ENCODE measurements around the gene USP46. TPM values are rescaled to one million over a fixed set of nuclear protein-coding genes. Genes with fewer than 3 reads are reported as not detected.

The USP46 gene
- total and polyA plus RNA-seq, 2 of the 13 experiments (the other 11 are each of a cell fraction or from before 2014, with no cell fraction given): 4.7 to 17.4 TPM

DNA sequence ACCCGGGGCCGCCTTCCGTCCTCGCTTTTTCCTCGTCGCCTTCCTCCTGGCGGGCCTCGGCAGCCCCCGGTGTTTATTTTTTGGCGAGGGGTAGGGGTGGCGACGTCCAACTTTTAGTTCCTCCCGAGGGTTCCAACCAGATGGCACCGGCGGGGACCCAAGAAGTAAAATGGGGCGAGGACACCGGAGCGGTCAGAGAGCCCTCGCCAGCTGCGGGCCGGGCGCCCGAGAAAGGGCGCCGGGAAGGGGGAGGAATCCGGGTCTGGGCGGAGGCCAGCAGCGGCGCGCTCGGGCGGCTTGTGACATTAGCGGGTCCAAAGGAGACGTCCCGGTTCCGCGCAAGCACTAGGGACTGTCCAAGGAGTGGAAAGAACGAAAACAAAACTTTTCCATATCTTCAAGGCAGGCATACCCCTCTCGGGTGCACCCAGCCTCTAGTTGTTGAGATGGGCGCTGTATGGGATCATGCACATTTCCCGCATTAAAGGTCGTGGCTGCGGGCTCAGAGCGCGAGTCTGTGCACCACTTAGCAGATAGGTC, 691 bp upstream of the USP46 start (continued):
- TF ChIP-seq, protein P1, sequence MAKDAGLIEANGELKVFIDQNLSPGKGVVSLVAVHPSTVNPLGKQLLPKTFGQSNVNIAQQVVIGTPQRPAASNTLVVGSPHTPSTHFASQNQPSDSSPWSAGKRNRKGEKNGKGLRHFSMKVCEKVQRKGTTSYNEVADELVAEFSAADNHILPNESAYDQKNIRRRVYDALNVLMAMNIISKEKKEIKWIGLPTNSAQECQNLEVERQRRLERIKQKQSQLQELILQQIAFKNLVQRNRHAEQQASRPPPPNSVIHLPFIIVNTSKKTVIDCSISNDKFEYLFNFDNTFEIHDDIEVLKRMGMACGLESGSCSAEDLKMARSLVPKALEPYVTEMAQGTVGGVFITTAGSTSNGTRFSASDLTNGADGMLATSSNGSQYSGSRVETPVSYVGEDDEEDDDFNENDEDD (CRISPR knock-in tag; IDR thresholded peaks at IDR 0.05; ENCODE audit: borderline replicate concordance): no peak
- TF ChIP-seq, protein P2, sequence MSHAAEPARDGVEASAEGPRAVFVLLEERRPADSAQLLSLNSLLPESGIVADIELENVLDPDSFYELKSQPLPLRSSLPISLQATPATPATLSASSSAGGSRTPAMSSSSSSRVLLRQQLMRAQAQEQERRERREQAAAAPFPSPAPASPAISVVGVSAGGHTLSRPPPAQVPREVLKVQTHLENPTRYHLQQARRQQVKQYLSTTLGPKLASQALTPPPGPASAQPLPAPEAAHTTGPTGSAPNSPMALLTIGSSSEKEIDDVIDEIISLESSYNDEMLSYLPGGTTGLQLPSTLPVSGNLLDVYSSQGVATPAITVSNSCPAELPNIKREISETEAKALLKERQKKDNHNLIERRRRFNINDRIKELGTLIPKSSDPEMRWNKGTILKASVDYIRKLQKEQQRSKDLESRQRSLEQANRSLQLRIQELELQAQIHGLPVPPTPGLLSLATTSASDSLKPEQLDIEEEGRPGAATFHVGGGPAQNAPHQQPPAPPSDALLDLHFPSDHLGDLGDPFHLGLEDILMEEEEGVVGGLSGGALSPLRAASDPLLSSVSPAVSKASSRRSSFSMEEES (CRISPR knock-in tag; IDR thresholded peaks at IDR 0.05): no peak
- TF ChIP-seq ZNF75D (CRISPR knock-in tag; IDR thresholded peaks at IDR 0.05; ENCODE audit: borderline replicate concordance): no peak
- TF ChIP-seq, protein P3, sequence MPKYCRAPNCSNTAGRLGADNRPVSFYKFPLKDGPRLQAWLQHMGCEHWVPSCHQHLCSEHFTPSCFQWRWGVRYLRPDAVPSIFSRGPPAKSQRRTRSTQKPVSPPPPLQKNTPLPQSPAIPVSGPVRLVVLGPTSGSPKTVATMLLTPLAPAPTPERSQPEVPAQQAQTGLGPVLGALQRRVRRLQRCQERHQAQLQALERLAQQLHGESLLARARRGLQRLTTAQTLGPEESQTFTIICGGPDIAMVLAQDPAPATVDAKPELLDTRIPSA (CRISPR knock-in tag; IDR thresholded peaks at IDR 0.05; ENCODE audit: borderline replicate concordance): 0 out of 2 replicates have a peak, but pooled peaks have one; percentile 43
- TF ChIP-seq, protein P4, sequence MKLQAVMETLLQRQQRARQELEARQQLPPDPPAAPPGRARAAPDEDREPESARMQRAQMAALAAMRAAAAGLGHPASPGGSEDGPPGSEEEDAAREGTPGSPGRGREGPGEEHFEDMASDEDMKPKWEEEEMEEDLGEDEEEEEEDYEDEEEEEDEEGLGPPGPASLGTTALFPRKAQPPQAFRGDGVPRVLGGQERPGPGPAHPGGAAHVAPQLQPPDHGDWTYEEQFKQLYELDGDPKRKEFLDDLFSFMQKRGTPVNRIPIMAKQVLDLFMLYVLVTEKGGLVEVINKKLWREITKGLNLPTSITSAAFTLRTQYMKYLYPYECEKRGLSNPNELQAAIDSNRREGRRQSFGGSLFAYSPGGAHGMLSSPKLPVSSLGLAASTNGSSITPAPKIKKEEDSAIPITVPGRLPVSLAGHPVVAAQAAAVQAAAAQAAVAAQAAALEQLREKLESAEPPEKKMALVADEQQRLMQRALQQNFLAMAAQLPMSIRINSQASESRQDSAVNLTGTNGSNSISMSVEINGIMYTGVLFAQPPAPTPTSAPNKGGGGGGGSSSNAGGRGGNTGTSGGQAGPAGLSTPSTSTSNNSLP (IDR thresholded peaks at IDR 0.05; ENCODE audit: low read depth, low read length): no peak
- TF ChIP-seq ZNF672 (CRISPR knock-in tag; IDR thresholded peaks at IDR 0.05): no peak
- TF ChIP-seq PITX1 (CRISPR knock-in tag; IDR thresholded peaks at IDR 0.05): peak; percentile 39; the same call in 1 of the 2 replicates
- TF ChIP-seq SP140L (CRISPR knock-in tag; IDR thresholded peaks at IDR 0.05; ENCODE audit: borderline replicate concordance): no peak
- TF ChIP-seq TGIF2 (CRISPR knock-in tag; IDR thresholded peaks at IDR 0.05): no peak
- TF ChIP-seq SIN3B (IDR thresholded peaks at IDR 0.05; ENCODE audit: low read length): no peak
- TF ChIP-seq SUZ12 (IDR thresholded peaks at IDR 0.05; ENCODE audit: low read depth, low read length): no peak
- TF ChIP-seq TAF1 (CRISPR knock-in tag; IDR thresholded peaks at IDR 0.05): 0 out of 2 replicates have a peak, but pooled peaks have one; percentile 29
- no peak for TF ChIP-seq ZNF207 (IDR thresholded peaks at IDR 0.05; ENCODE audit: borderline replicate concordance)
- TF ChIP-seq, protein P5, sequence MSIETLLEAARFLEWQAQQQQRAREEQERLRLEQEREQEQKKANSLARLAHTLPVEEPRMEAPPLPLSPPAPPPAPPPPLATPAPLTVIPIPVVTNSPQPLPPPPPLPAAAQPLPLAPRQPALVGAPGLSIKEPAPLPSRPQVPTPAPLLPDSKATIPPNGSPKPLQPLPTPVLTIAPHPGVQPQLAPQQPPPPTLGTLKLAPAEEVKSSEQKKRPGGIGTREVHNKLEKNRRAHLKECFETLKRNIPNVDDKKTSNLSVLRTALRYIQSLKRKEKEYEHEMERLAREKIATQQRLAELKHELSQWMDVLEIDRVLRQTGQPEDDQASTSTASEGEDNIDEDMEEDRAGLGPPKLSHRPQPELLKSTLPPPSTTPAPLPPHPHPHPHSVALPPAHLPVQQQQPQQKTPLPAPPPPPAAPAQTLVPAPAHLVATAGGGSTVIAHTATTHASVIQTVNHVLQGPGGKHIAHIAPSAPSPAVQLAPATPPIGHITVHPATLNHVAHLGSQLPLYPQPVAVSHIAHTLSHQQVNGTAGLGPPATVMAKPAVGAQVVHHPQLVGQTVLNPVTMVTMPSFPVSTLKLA (IDR thresholded peaks at IDR 0.05): no peak
- no peak for TF ChIP-seq GPN1 (CRISPR knock-in tag; IDR thresholded peaks at IDR 0.05; ENCODE audit: borderline replicate concordance)
- TF ChIP-seq GTF3A (CRISPR knock-in tag; conservative IDR thresholded peaks at IDR 0.05): no peak
- no peak for TF ChIP-seq ONECUT2 (CRISPR knock-in tag; IDR thresholded peaks at IDR 0.05)
- TF ChIP-seq, protein P6, sequence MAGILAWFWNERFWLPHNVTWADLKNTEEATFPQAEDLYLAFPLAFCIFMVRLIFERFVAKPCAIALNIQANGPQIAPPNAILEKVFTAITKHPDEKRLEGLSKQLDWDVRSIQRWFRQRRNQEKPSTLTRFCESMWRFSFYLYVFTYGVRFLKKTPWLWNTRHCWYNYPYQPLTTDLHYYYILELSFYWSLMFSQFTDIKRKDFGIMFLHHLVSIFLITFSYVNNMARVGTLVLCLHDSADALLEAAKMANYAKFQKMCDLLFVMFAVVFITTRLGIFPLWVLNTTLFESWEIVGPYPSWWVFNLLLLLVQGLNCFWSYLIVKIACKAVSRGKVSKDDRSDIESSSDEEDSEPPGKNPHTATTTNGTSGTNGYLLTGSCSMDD (CRISPR knock-in tag; IDR thresholded peaks at IDR 0.05): no peak
- no peak for TF ChIP-seq RFX1 (IDR thresholded peaks at IDR 0.05)
- TF ChIP-seq YEATS4 (CRISPR knock-in tag; IDR thresholded peaks at IDR 0.05; ENCODE audit: borderline replicate concordance): no peak; the same call in 1 of the 2 replicates
- TF ChIP-seq, protein P7, sequence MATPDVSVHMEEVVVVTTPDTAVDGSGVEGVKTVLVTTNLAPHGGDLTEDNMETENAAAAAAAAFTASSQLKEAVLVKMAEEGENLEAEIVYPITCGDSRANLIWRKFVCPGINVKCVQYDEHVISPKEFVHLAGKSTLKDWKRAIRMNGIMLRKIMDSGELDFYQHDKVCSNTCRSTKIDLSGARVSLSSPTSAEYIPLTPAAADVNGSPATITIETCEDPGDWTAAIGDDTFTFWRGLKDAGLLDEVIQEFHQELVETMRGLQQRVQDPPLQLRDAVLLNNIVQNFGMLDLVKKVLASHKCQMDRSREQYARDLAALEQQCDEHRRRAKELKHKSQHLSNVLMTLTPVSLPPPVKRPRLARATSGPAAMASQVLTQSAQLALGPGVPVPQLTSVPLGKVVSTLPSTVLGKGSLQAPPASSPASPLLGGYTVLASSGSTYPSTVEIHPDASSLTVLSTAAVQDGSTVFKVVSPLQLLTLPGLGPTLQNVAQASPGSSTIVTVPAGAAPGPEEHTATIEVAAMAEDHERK (CRISPR knock-in tag; IDR thresholded peaks at IDR 0.05; ENCODE audit: low read depth): no peak
- no peak for TF ChIP-seq IKZF1 (IDR thresholded peaks at IDR 0.05)
- no peak for TF ChIP-seq ZBTB7B (CRISPR knock-in tag; IDR thresholded peaks at IDR 0.05)

Data from HepG2 (cell line).